ENCODE data around the gene HADHB. TPM values are rescaled to one million over a fixed set of nuclear protein-coding genes. Genes with fewer than 3 reads are reported as not detected.
A peak's percentile ranks its signal among the peaks of the same experiment; 100 is the strongest.

The HADHB gene
- total RNA-seq, 1 experiment from 2014 or later: 65.5 TPM

- POLR2A ChIA-PET: no interaction called here
- DNase-seq (ENCODE audit: low read depth, low spot score) (no peak), ATAC-seq (no peak)
- Histone ChIP-seq H3K9me2 (ENCODE audit: insufficient read depth) (no peaks in the 10 kb centered on the region), H3K27me3 (ENCODE audit: insufficient read depth, low read length) (no peaks in the 10 kb centered on the region), H3K36me3 (ENCODE audit: control insufficient read depth in 1 of 2, insufficient read depth in 2 of 2, low read length in 2 of 2) (0 out of 4 replicates have a peak, but pooled peaks cover 2 to 5% of the 10 kb centered on the region in 2 experiments), H4K20me1 (ENCODE audit: insufficient read depth) (no peaks in the 10 kb centered on the region), H3K9me3 (ENCODE audit: control insufficient read depth in 1 of 2, insufficient read depth in 1 of 2, low read depth in 1 of 2, low read length in 2 of 2) (no peaks in the 10 kb centered on the region), H2AFZ (ENCODE audit: low read depth, low read length, poor library complexity, severe bottlenecking) (no peak overlapping the region), H3K4me3 (replicated peaks in 1 of 2; ENCODE audit: low read depth in 1 of 2, low read length in 2 of 2) (no peak overlapping the region), H3K27ac (ENCODE audit: low read depth, low read length) (no peak overlapping the region), H3K4me1 (ENCODE audit: control insufficient read depth in 1 of 2, insufficient read depth in 2 of 2, low read length in 2 of 2) (no peaks in the 10 kb centered on the region), H3K9ac (ENCODE audit: low read length) (no peak overlapping the region), H3K79me2 (ENCODE audit: insufficient read depth, low read length) (no peaks in the 10 kb centered on the region), H3K4me2 (ENCODE audit: low read length) (no peak overlapping the region)
- CTCF ChIA-PET: no interaction called here
- BruUV-seq (replicated peaks): no TSS peak
- intact Hi-C loops (cut with micrococcal nuclease): no loop called here
- RAD21 ChIA-PET (ENCODE audit: low non-redundant PET in 1 of 2, low total read pairs in 2 of 2, uncharacterized antibody in 2 of 2, unreplicated experiment in 2 of 2): no interaction called here
- TF ChIP-seq SP1 (IDR thresholded peaks at IDR 0.05; ENCODE audit: low read depth): no peak
- TF ChIP-seq ELF1 (IDR thresholded peaks at IDR 0.05; ENCODE audit: borderline replicate concordance, low read depth): no peak
- TF ChIP-seq JUND (IDR thresholded peaks at IDR 0.05): no peak
- TF ChIP-seq POLR2A (IDR thresholded peaks at IDR 0.05; ENCODE audit: borderline replicate concordance, extremely low read depth, insufficient read depth, insufficient read length): no peak
Measured at GRCh38 chr2:26270373-26270772, 25.6 kb downstream of the HADHB start.

GRCh38 chr2:26273501-26273900 lies 28.8 kb downstream of the HADHB start:
- DNase-seq (ENCODE audit: low read depth, low spot score) (no peak), ATAC-seq (no peak)
- no peak overlapping the region for H3K9ac ChIP-seq (ENCODE audit: low read length)
- H3K4me1 ChIP-seq (ENCODE audit: control insufficient read depth in 1 of 2, insufficient read depth in 2 of 2, low read length in 2 of 2): no peaks in the 10 kb centered on the region
- no peaks in the 10 kb centered on the region for H3K9me2 ChIP-seq (ENCODE audit: insufficient read depth)
- no peak for TF ChIP-seq ATF3 (IDR thresholded peaks at IDR 0.05)
- no peak for TF ChIP-seq SP1 (IDR thresholded peaks at IDR 0.05; ENCODE audit: low read depth)
- no peak for TF ChIP-seq ELF1 (IDR thresholded peaks at IDR 0.05; ENCODE audit: borderline replicate concordance, low read depth)
- peak; percentile 50; the same call in 1 of the 2 replicates for TF ChIP-seq CEBPB (IDR thresholded peaks at IDR 0.05; ENCODE audit: low read depth)
- TF ChIP-seq RAD21 (IDR thresholded peaks at IDR 0.05; ENCODE audit: low read depth): no peak
- TF ChIP-seq ZFX (IDR thresholded peaks at IDR 0.05): no peak
- TF ChIP-seq TCF7L2 (IDR thresholded peaks at IDR 0.05; ENCODE audit: borderline replicate concordance, extremely low read depth, insufficient read depth, insufficient read length): no peak
- H4K20me1 ChIP-seq (ENCODE audit: insufficient read depth): no peaks in the 10 kb centered on the region
- RAD21 ChIA-PET (ENCODE audit: low non-redundant PET in 1 of 2, low total read pairs in 2 of 2, uncharacterized antibody in 2 of 2, unreplicated experiment in 2 of 2): no interaction called here
- no peak overlapping the region for H2AFZ ChIP-seq (ENCODE audit: low read depth, low read length, poor library complexity, severe bottlenecking)
- no peaks in the 10 kb centered on the region for H3K27me3 ChIP-seq (ENCODE audit: insufficient read depth, low read length)
- no peak overlapping the region for H3K4me2 ChIP-seq (ENCODE audit: low read length)
- peaks cover 2 to 9% of the 10 kb centered on the region in 2 experiments; a peak in 2 of 4 replicates for H3K36me3 ChIP-seq (ENCODE audit: control insufficient read depth in 1 of 2, insufficient read depth in 2 of 2, low read length in 2 of 2)
- intact Hi-C loops (cut with micrococcal nuclease): no loop called here
- no peak overlapping the region for H3K4me3 ChIP-seq (replicated peaks in 1 of 2; ENCODE audit: low read depth in 1 of 2, low read length in 2 of 2)
- H3K9me3 ChIP-seq (ENCODE audit: control insufficient read depth in 1 of 2, insufficient read depth in 1 of 2, low read depth in 1 of 2, low read length in 2 of 2): no peaks in the 10 kb centered on the region
- CTCF ChIA-PET: no interaction called here
- H3K27ac ChIP-seq (ENCODE audit: low read depth, low read length): no peak overlapping the region
- no TSS peak for BruUV-seq (replicated peaks)
- no peaks in the 10 kb centered on the region for H3K79me2 ChIP-seq (ENCODE audit: insufficient read depth, low read length)
- POLR2A ChIA-PET: no interaction called here

All from HCT116 (cell line).